ENCODE results near the gene DNAI2. TPM values are rescaled to one million over a fixed set of nuclear protein-coding genes. Genes with fewer than 3 reads are reported as not detected.

DNAI2 gene
- total RNA-seq, 6 donors from 2014 or later, result 0.29 to 16.1 (median 3.7) TPM

GRCh38 chr17:74287031-74287602 is 13.1 kb downstream of the DNAI2 start:
- Histone ChIP-seq H3K36me3 (no peaks in the 10 kb centered on the region), H3K4me3 (no peak overlapping the region), H3K27me3 (no peaks in the 10 kb centered on the region), H3K9me3 (no peaks in the 10 kb centered on the region), H3K27ac (no peak overlapping the region), H3K4me1 (peaks cover 0 to 4% (median 2%) of the 10 kb centered on the region in 4 donors)
- TF ChIP-seq CTCF (IDR thresholded peaks at IDR 0.05) (no peak), POLR2AphosphoS5 (IDR thresholded peaks at IDR 0.05) (no peak), EP300 (IDR thresholded peaks at IDR 0.05) (no peak), POLR2A (IDR thresholded peaks at IDR 0.05) (no peak)
- WGBS, 2 donors, result 88 to 91% methylated on average over 13 to 14 of the region's 14 CpGs
- ATAC-seq (ENCODE audit: low FRiP score in 2 of 2), result no peak
- DNase-seq, result no peak

GRCh38 chr17:74288785-74289184 is 14.8 kb downstream of the DNAI2 start:
- no peak overlapping the region for H3K27ac ChIP-seq
- whole genome bisulfite sequencing, 2 donors, result 66 to 82% methylated on average over 5 of the region's 5 CpGs

GRCh38 chr17:74289688-74290087 is 15.7 kb downstream of the DNAI2 start:
- Histone ChIP-seq H3K27ac (no peak overlapping the region), H3K36me3 (no peaks in the 10 kb centered on the region), H3K27me3 (no peaks in the 10 kb centered on the region), H3K9me3 (no peaks in the 10 kb centered on the region), H3K4me1 (peaks cover 0 to 3% (median 0%) of the 10 kb centered on the region in 4 donors), H3K4me3 (no peak overlapping the region)
- WGBS, 2 donors, result 63 to 74% methylated on average over 10 to 11 of the region's 11 CpGs
- peak in 1 of 2 donors; percentile 31 for ATAC-seq (ENCODE audit: low FRiP score in 2 of 2)
- DNase-seq, result no peak
- TF ChIP-seq EP300 (IDR thresholded peaks at IDR 0.05) (no peak), CTCF (IDR thresholded peaks at IDR 0.05) (no peak), POLR2A (IDR thresholded peaks at IDR 0.05) (no peak), POLR2AphosphoS5 (IDR thresholded peaks at IDR 0.05) (no peak)

More at GRCh38 chr17:74288785-74289184, 14.8 kb downstream of the DNAI2 start:
- DNase-seq (no peak), ATAC-seq (ENCODE audit: low FRiP score in 2 of 2) (peak in 1 of 2 donors; percentile 9)
- H3K4me1 ChIP-seq, result peaks cover 0 to 3% (median 0%) of the 10 kb centered on the region in 4 donors
- TF ChIP-seq POLR2A (IDR thresholded peaks at IDR 0.05) (no peak), CTCF (IDR thresholded peaks at IDR 0.05) (no peak), EP300 (IDR thresholded peaks at IDR 0.05) (no peak), POLR2AphosphoS5 (IDR thresholded peaks at IDR 0.05) (no peak)
- no peak overlapping the region for H3K4me3 ChIP-seq
- H3K9me3 ChIP-seq, result no peaks in the 10 kb centered on the region
- no peaks in the 10 kb centered on the region for H3K36me3 ChIP-seq
- no peaks in the 10 kb centered on the region for H3K27me3 ChIP-seq

- H3K27ac ChIP-seq, result no peak overlapping the region
- no peaks in the 10 kb centered on the region for H3K9me3 ChIP-seq
- H3K4me1 ChIP-seq, result no peaks in the 10 kb centered on the region
- WGBS, 2 donors, result 59 to 72% methylated on average over 11 of the region's 11 CpGs
- no peak for ATAC-seq (ENCODE audit: low FRiP score in 2 of 2)
- no peak for DNase-seq
- TF ChIP-seq POLR2A (IDR thresholded peaks at IDR 0.05) (no peak), CTCF (IDR thresholded peaks at IDR 0.05) (no peak), EP300 (IDR thresholded peaks at IDR 0.05) (no peak), POLR2AphosphoS5 (IDR thresholded peaks at IDR 0.05) (no peak)
- no peaks in the 10 kb centered on the region for H3K36me3 ChIP-seq
- no peak overlapping the region for H3K4me3 ChIP-seq
- H3K27me3 ChIP-seq, result no peaks in the 10 kb centered on the region
Measured at GRCh38 chr17:74290340-74290739, 16.3 kb downstream of the DNAI2 start.

GRCh38 chr17:74292495-74292894 is 18.5 kb downstream of the DNAI2 start:
- peaks cover 3 to 12% (median 5%) of the 10 kb centered on the region in 4 donors for H3K4me1 ChIP-seq
- no peak for DNase-seq
- no peak overlapping the region for H3K4me3 ChIP-seq
- ATAC-seq (ENCODE audit: low FRiP score in 2 of 2), result no peak
- TF ChIP-seq POLR2AphosphoS5 (IDR thresholded peaks at IDR 0.05), result no peak
- no peaks in the 10 kb centered on the region for H3K9me3 ChIP-seq
- 90 to 96% methylated on average over 10 of the region's 10 CpGs for WGBS, 2 donors
- no peak overlapping the region for H3K27ac ChIP-seq
- H3K36me3 ChIP-seq, result no peaks in the 10 kb centered on the region
- no peaks in the 10 kb centered on the region for H3K27me3 ChIP-seq

Data from upper lobe of left lung (tissue), 6 donors.